Sigmoid colon (tissue), 4 donors: ENCODE data around the gene DENND5B.

Experiments
- CTCF ChIP-seq, 4 experiments: fragments of 450-650 bp in 3 of 4; fragments of 200-600 bp in 1 of 4; IDR thresholded peaks; one replicate each; pipeline ENCODE4 v1.5.1; 2016 to 2019; ENCODE audit warnings: antibody characterized with exemption in 4 of 4, mild to moderate bottlenecking in 3 of 4, moderate library complexity in 2 of 4
- EP300 ChIP-seq, 4 donors: sonication (generic); formaldehyde crosslinking; IDR thresholded peaks; one replicate each; pipeline ENCODE4 v1.6.1; 2017; ENCODE audit warnings: antibody characterized with exemption in 4 of 4
- POLR2A ChIP-seq, 2 donors: fragments of 450-650 bp; IDR thresholded peaks; one replicate each; pipeline ENCODE4 v1.6.1; 2016; ENCODE audit warnings: antibody characterized with exemption in 2 of 2, mild to moderate bottlenecking in 2 of 2, moderate library complexity in 2 of 2
- POLR2AphosphoS5 ChIP-seq, 4 donors: sonication (generic); formaldehyde crosslinking; IDR thresholded peaks; one replicate each; pipeline ENCODE4 v1.6.1; 2017; ENCODE audit warnings: antibody characterized with exemption in 4 of 4

GRCh38 chr12:31627456-31628054 is 36.6 kb upstream of the DENND5B start:
- TF ChIP-seq CTCF (IDR thresholded peaks at IDR 0.05) (no peak), POLR2A (IDR thresholded peaks at IDR 0.05) (no peak), EP300 (IDR thresholded peaks at IDR 0.05) (no peak), POLR2AphosphoS5 (IDR thresholded peaks at IDR 0.05) (no peak)
